Endothelial cell of umbilical vein (primary cell): Measurements from ENCODE around the gene TNFAIP1.

ENCODE experiments used
- CTCF ChIP-seq, 2 donors: IDR thresholded peaks; 1 replicate in 1 of 2; 2 replicates in 1 of 2; pipeline ENCODE4 v1.5.1; 2011; ENCODE audit warnings: low read length in 2 of 2, mild to moderate bottlenecking in 2 of 2, moderate library complexity in 2 of 2, control low read depth in 1 of 2, inconsistent platforms in 1 of 2, low read depth in 1 of 2; ENCODE audit not compliant: insufficient read depth in 1 of 2; ENCODE audit errors: extremely low read depth in 1 of 2
- EZH2 ChIP-seq: IDR thresholded peaks from 2 replicates; pipeline ENCODE4 v1.6.1; 2012; ENCODE audit warnings: borderline replicate concordance, low read depth, mild to moderate bottlenecking, moderate library complexity, low read length, inconsistent platforms; ENCODE audit not compliant: severe bottlenecking
- FOS ChIP-seq: IDR thresholded peaks from 2 replicates; pipeline ENCODE4 v1.6.1; 2011; ENCODE audit warnings: mild to moderate bottlenecking, low read length, moderate library complexity, borderline replicate concordance; ENCODE audit not compliant: insufficient read depth
- JUN ChIP-seq: IDR thresholded peaks from 2 replicates; pipeline ENCODE4 v1.6.1; 2011; ENCODE audit warnings: borderline replicate concordance, low read depth; ENCODE audit not compliant: insufficient read length, insufficient read depth
- MAX ChIP-seq: IDR thresholded peaks from 2 replicates; pipeline ENCODE4 v1.6.1; 2011; ENCODE audit not compliant: insufficient read depth, insufficient read length
- MYC ChIP-seq: IDR thresholded peaks from one replicate; pipeline ENCODE4 v1.6.1; 2011; ENCODE audit warnings: mild to moderate bottlenecking, low read depth, low read length
- POLR2A ChIP-seq: IDR thresholded peaks from 2 replicates; pipeline ENCODE4 v1.6.1; 2012; ENCODE audit warnings: low read depth, mild to moderate bottlenecking, control low read depth, low read length
- POLR2AphosphoS5 ChIP-seq: IDR thresholded peaks from 2 replicates; pipeline ENCODE4 v1.6.1; 2012; ENCODE audit warnings: low read depth, mild to moderate bottlenecking, control low read depth, low read length, moderate library complexity; ENCODE audit not compliant: insufficient read depth

GRCh38 chr17:28344435-28344901 lies 8.9 kb downstream of the TNFAIP1 start:
- TF ChIP-seq POLR2AphosphoS5: no peak
- TF ChIP-seq FOS: no peak
- TF ChIP-seq CTCF (IDR thresholded peaks at IDR 0.05; ENCODE audit: extremely low read depth in 1 of 2, insufficient read depth in 1 of 2, low read depth in 1 of 2, low read length in 2 of 2): no peak
- TF ChIP-seq EZH2: no peak
- no peak for TF ChIP-seq POLR2A
- TF ChIP-seq MYC: no peak
- no peak for TF ChIP-seq MAX
- TF ChIP-seq JUN: no peak
